ENCODE data around the gene RHBDD1. TPM values are rescaled to one million over a fixed set of nuclear protein-coding genes. Genes with fewer than 3 reads are reported as not detected.

RHBDD1 gene
- total RNA-seq, 1 donor from 2014 or later: 29.9 TPM

DNA sequence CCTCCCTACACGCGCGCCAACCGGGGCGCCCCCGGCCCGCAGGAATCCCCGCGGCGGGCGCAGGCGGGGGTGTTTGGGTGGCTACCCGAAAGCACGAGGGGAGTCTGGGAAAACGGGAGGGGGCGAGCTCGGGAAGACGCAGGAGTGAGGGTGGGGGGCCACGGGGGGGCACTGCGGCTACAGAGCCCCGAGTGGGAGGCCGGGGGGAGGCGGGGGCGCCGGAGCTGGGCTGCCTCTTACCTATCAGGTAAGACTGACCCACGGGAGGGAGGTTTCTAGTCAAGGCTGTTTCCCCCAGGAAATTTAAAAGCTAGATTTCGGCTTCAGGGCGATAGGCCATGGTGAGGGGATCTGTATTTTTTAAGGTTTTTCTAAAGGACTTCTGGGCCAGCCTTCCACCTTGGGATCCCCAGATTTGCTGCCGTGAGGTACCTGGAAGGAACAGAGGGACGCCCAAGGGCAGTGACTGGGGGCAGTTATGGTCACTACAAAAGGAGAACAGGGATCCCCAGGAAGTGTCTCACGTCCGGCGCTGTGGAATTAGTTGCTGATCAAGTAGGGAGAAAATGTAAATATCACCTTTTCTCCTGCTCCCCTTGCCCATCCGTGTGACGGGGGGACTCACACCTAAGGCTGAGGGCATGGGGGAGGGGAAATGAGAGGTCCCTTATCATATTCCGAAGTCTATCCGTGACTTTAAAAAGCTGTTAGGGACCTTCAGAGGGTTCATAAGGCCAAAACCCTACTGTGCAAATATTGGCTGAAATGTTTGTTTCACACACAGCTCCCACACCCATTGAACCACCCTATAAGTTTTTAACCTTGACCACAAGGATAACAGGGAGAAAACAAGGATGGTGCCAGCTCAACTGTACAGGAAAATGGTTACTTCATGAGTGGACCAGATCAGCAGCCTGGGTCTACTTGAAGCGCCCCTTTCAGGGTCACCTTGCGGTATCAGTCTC, 35.6 kb upstream of the RHBDD1 start:
- H3K4me3 Mint-ChIP-seq (ENCODE audit: unreplicated experiment): peak overlapping the region; percentile 99
- peaks cover 15% of the 10 kb centered on the region for H3K4me1 Mint-ChIP-seq (ENCODE audit: low read depth, unreplicated experiment)
- TF ChIP-seq CTCF (IDR thresholded peaks at IDR 0.05; ENCODE audit: partially characterized antibody, unreplicated experiment): no peak
- H3K9me3 Mint-ChIP-seq (ENCODE audit: unreplicated experiment): peaks cover 4% of the 10 kb centered on the region
- peaks cover 10% of the 10 kb centered on the region for H3K27me3 Mint-ChIP-seq (ENCODE audit: unreplicated experiment)
- peak; percentile 18 for DNase-seq
- peak overlapping the region; percentile 43 for H3K27ac Mint-ChIP-seq (ENCODE audit: unreplicated experiment)
- H3K36me3 Mint-ChIP-seq (ENCODE audit: unreplicated experiment): no peaks in the 10 kb centered on the region

GRCh38 chr2:226800941-226801784, 34.7 kb upstream of the RHBDD1 start:
- TF ChIP-seq CTCF (IDR thresholded peaks at IDR 0.05; ENCODE audit: partially characterized antibody, unreplicated experiment): no peak
- peak; percentile 95 for DNase-seq
- Mint-ChIP-seq H3K27me3 (ENCODE audit: unreplicated experiment) (peaks cover 10% of the 10 kb centered on the region), H3K9me3 (ENCODE audit: unreplicated experiment) (peaks cover 4% of the 10 kb centered on the region), H3K36me3 (ENCODE audit: unreplicated experiment) (no peaks in the 10 kb centered on the region), H3K4me3 (ENCODE audit: unreplicated experiment) (peak overlapping the region; percentile 99), H3K27ac (ENCODE audit: unreplicated experiment) (peak overlapping the region; percentile 71), H3K4me1 (ENCODE audit: low read depth, unreplicated experiment) (peaks cover 11% of the 10 kb centered on the region)

DNA sequence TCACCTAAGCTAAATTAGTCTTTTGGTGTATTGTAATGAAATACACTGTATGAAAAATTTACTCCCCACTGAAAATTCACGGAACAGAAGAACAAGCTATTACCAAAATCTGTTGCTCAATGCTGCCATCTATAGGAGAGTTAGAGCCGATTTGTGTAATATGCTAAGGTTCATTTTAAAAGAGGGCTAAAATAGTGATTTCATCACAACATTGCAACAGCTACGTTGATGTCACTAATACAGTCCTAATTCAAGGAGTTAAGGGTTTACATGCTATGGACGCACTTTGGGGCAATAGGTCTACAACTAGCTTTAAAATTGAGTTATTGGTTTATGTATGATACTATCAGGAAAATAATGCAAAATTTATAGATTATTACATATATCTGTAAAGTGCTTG, 33.3 kb upstream of the RHBDD1 start:
- Mint-ChIP-seq H3K36me3 (ENCODE audit: unreplicated experiment) (no peaks in the 10 kb centered on the region), H3K4me1 (ENCODE audit: low read depth, unreplicated experiment) (peaks cover 3% of the 10 kb centered on the region), H3K9me3 (ENCODE audit: unreplicated experiment) (peaks cover 4% of the 10 kb centered on the region), H3K4me3 (ENCODE audit: unreplicated experiment) (no peak overlapping the region), H3K27me3 (ENCODE audit: unreplicated experiment) (peaks cover 6% of the 10 kb centered on the region), H3K27ac (ENCODE audit: unreplicated experiment) (no peak overlapping the region)
- TF ChIP-seq CTCF (IDR thresholded peaks at IDR 0.05; ENCODE audit: partially characterized antibody, unreplicated experiment): peak; percentile 75
- DNase-seq: no peak

DNA sequence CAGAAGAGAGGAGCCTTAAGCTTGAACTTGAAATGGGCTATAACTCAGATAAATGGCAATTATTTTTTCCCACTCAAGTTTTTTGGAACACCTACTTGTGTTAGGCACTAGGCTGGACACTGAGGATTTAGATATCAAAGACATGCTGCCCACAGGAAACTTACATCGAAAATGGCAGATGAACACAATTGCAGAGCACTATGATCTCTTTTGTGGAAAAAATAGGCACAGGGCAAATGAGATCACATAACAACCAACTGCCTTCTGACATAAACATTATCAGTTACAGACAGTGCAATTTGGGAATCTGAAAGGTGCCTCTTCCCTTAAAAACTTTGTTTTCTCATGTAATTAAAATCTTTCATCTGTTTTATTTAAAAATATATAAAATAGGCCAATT, 32.4 kb upstream of the RHBDD1 start:
- no peak for DNase-seq
- H3K4me3 Mint-ChIP-seq (ENCODE audit: unreplicated experiment): no peak overlapping the region
- no peak for TF ChIP-seq CTCF (IDR thresholded peaks at IDR 0.05; ENCODE audit: partially characterized antibody, unreplicated experiment)
- peaks cover 4% of the 10 kb centered on the region for H3K27me3 Mint-ChIP-seq (ENCODE audit: unreplicated experiment)
- no peaks in the 10 kb centered on the region for H3K36me3 Mint-ChIP-seq (ENCODE audit: unreplicated experiment)
- H3K4me1 Mint-ChIP-seq (ENCODE audit: low read depth, unreplicated experiment): peaks cover 3% of the 10 kb centered on the region
- peaks cover 4% of the 10 kb centered on the region for H3K9me3 Mint-ChIP-seq (ENCODE audit: unreplicated experiment)
- H3K27ac Mint-ChIP-seq (ENCODE audit: unreplicated experiment): no peak overlapping the region

All from glutamatergic neuron (in vitro differentiated cells).